Measurements from ENCODE around the gene LIN7C. TPM values are rescaled to one million over a fixed set of nuclear protein-coding genes. Genes with fewer than 3 reads are reported as not detected.

Gene LIN7C, protein sequence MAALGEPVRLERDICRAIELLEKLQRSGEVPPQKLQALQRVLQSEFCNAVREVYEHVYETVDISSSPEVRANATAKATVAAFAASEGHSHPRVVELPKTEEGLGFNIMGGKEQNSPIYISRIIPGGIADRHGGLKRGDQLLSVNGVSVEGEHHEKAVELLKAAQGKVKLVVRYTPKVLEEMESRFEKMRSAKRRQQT
- total RNA-seq (2022; extraction: Qiagen RNA extraction; ENCODE audit: low read depth): 3.8 to 10.1 TPM (median 5.9 TPM) in 5 replicates

GRCh38 chr11:27506200-27507182 is at the start of gene LIN7C:
Gene LIN7C, minus strand, starts transcription at chr11:27506769. Its CDS starts 17 bp downstream, at chr11:27506752.

DNA sequence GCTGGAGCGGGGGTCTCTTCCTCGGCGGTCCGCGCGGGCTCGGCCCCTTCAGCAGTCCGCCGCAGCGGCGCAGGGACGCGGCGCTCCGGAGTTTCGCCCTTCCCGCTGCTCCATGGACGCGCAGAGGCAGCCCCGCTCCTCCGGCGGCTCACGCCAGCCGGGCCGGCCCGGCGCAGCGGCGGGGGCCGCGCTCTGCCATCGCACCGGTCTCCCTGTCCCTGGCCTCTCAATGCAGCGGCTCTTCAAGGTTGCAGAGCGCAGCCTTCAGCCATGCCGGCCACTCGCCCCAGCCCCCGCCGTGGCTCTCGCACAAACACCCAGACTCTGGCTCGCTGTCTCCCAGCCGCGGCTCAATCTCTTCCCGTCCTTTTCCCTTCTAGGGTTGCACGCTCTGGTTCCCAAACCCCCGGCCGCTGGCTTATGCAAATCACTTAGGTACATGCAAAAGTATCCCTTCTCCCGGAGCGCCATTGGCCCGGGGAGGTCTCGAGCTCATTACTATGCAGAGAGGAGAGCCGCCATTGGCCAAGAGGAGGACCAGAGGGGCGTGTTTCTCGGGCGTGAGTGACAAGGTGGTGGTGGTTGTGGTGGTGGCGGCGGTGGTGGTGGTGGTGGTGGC is 34.1 kb downstream of the LIN7C start, which contains the start of gene LGR4:
TSS of gene LGR4 (minus strand) at position 393 of the 619 bp plus-strand sequence. CDS start 488 bp downstream, outside the sequence.

Other genes with a start within 250 kb of the LIN7C start
- 28.9 to 49.1 TPM (median 31.1 TPM) in 5 replicates for gene CCDC34, start 143.6 kb downstream of the LIN7C start, total RNA-seq (2022; extraction: Qiagen RNA extraction; ENCODE audit: low read depth)
- 21.0 to 48.6 TPM (median 35.1 TPM) in 5 replicates for gene LGR4, start 34.0 kb downstream of the LIN7C start, total RNA-seq (2022; extraction: Qiagen RNA extraction; ENCODE audit: low read depth)
- gene BDNF, start 193.7 kb upstream of the LIN7C start, total RNA-seq (2022; extraction: Qiagen RNA extraction; ENCODE audit: low read depth): 6.7 to 10.1 TPM (median 8.4 TPM) in 5 replicates

Measured in A549 treated with ZK216348 at 1 μM for 4 hours (cell line).